ENCODE measurements around the gene SYNPO2. TPM values are rescaled to one million over a fixed set of nuclear protein-coding genes. Genes with fewer than 3 reads are reported as not detected.
"Not testable (repeated sequence)": the region's sequence is repeated elsewhere in the genome, so short reads cannot be mapped to it uniquely, and the experiment has no call there.

Gene SYNPO2
- total and polyA plus RNA-seq, 10 of the 15 experiments (the other 5 are each of a cell fraction or from before 2014, with no cell fraction given): 0.04 to 0.34 (median 0.28) TPM

- TF ChIP-seq CTCF (IDR thresholded peaks at IDR 0.05 in 2 of 3, conservative IDR thresholded peaks at IDR 0.05 in 1 of 3; ENCODE audit: control insufficient read depth in 2 of 3, extremely low read depth in 1 of 3, insufficient read depth in 1 of 3, low read depth in 3 of 3, low read length in 3 of 3): no peak
Observed at GRCh38 chr4:119002476-119002875, 113.8 kb downstream of the SYNPO2 start (continued).

- SMC1A ChIA-PET (ENCODE audit: uncharacterized antibody, unreplicated experiment); H3K36me3 ChIP-seq (ENCODE audit: control insufficient read depth in 2 of 2, insufficient read depth in 2 of 2, low read length in 1 of 2); H2AFZ ChIP-seq (ENCODE audit: control insufficient read depth, low read depth, low read length); H3K4me2 ChIP-seq (ENCODE audit: control insufficient read depth, insufficient read depth); POLR2A ChIA-PET; CTCF ChIA-PET; H4K20me1 ChIP-seq (ENCODE audit: control insufficient read depth, insufficient read depth); H3K27ac ChIP-seq (ENCODE audit: control insufficient read depth, insufficient read depth); RAD21 ChIA-PET (ENCODE audit: unreplicated experiment); intact Hi-C loops (cut with micrococcal nuclease; ENCODE audit: unreplicated experiment); ATAC-seq; H3K9me3 ChIP-seq (replicated peaks; ENCODE audit: control insufficient read depth, insufficient read depth, low read length); DNase-seq (ENCODE audit: low read depth, low spot score); H3K4me3 ChIP-seq; FAIRE-seq; H3K79me2 ChIP-seq (ENCODE audit: control insufficient read depth, insufficient read depth, low read length); H3K27me3 ChIP-seq (replicated peaks in 1 of 2; ENCODE audit: control insufficient read depth in 2 of 2, insufficient read depth in 2 of 2, low read length in 1 of 2); H3K4me1 ChIP-seq (ENCODE audit: control insufficient read depth, insufficient read depth, low read length); BruUV-seq (replicated peaks); in situ Hi-C loops (cut with MboI); H3K9ac ChIP-seq (ENCODE audit: control insufficient read depth, insufficient read depth, low read length): not testable (repeated sequence)
- 0% methylated on average over 1 of the region's 1 CpG for WGBS (ENCODE audit: insufficient coverage, insufficient replicate concordance, low lambda C conversion rate, missing lambda C conversion rate)
Observed at GRCh38 chr4:119003001-119003400, 114.3 kb downstream of the SYNPO2 start.

GRCh38 chr4:119005928-119006460 is 117.3 kb downstream of the SYNPO2 start:
- Histone ChIP-seq H3K36me3 (ENCODE audit: control insufficient read depth in 2 of 2, insufficient read depth in 2 of 2, low read length in 1 of 2) (no peaks in the 10 kb centered on the region), H2AFZ (ENCODE audit: control insufficient read depth, low read depth, low read length) (no peak overlapping the region)

More at GRCh38 chr4:119005928-119006460, 117.3 kb downstream of the SYNPO2 start:
- DNase-seq (ENCODE audit: low read depth, low spot score): no peak
- no peak for ATAC-seq
- Histone ChIP-seq H3K4me3 (no peak overlapping the region), H3K27me3 (replicated peaks in 1 of 2; ENCODE audit: control insufficient read depth in 2 of 2, insufficient read depth in 2 of 2, low read length in 1 of 2) (no peaks in the 10 kb centered on the region), H3K4me2 (ENCODE audit: control insufficient read depth, insufficient read depth) (no peak overlapping the region), H3K27ac (ENCODE audit: control insufficient read depth, insufficient read depth) (no peak overlapping the region), H3K79me2 (ENCODE audit: control insufficient read depth, insufficient read depth, low read length) (no peaks in the 10 kb centered on the region), H3K4me1 (ENCODE audit: control insufficient read depth, insufficient read depth, low read length) (no peaks in the 10 kb centered on the region), H4K20me1 (ENCODE audit: control insufficient read depth, insufficient read depth) (no peaks in the 10 kb centered on the region), H3K9ac (ENCODE audit: control insufficient read depth, insufficient read depth, low read length) (no peak overlapping the region), H3K9me3 (replicated peaks; ENCODE audit: control insufficient read depth, insufficient read depth, low read length) (no peaks in the 10 kb centered on the region)
- SMC1A ChIA-PET (ENCODE audit: uncharacterized antibody, unreplicated experiment): no interaction called here
- no peak for FAIRE-seq
- RAD21 ChIA-PET (ENCODE audit: unreplicated experiment): no interaction called here
- POLR2A ChIA-PET: no interaction called here
- TF ChIP-seq SP1 (IDR thresholded peaks at IDR 0.05; ENCODE audit: low read depth, low read length) (no peak), KAT2A (conservative IDR thresholded peaks at IDR 0.05; ENCODE audit: control insufficient read depth, low read depth, low read length) (no peak), CHD2 (IDR thresholded peaks at IDR 0.05; ENCODE audit: borderline replicate concordance, low read depth, low read length) (no peak), FOXK2 (IDR thresholded peaks at IDR 0.05) (no peak)
- in situ Hi-C loops (cut with MboI): no loop called here
- CTCF ChIA-PET: no interaction called here
- WGBS (ENCODE audit: insufficient coverage, insufficient replicate concordance, low lambda C conversion rate, missing lambda C conversion rate): 50% methylated on average over 2 of the region's 2 CpGs
- no TSS peak for BruUV-seq (replicated peaks)
- intact Hi-C loops (cut with micrococcal nuclease; ENCODE audit: unreplicated experiment): no loop called here

All from GM12878 (cell line).